GM12878 (cell line): ENCODE results near the gene ADK. TPM values are rescaled to one million over a fixed set of nuclear protein-coding genes. Genes with fewer than 3 reads are reported as not detected.

Source experiments
- ATAC-seq: fragments of 200-7000 bp; cut with Tn5 transposase; 3 replicates; pipeline ENCODE4 v1.9.1; 2020; ENCODE audit warnings: mild to moderate bottlenecking, moderate library complexity
- BruUV-seq: library from RNA; stranded (reverse); fragments of 400-500 nt; replicated peaks from 2 replicates; lab custom pipeline; 2021; lab: Mats Ljungman, UMichigan
- CTCF ChIA-PET: fragments of 300-600 bp; sonication (Branson Sonifier 250); formaldehyde crosslinking; extraction: SDS; loops from one replicate; lab custom pipeline; 2021; ENCODE audit warnings: inconsistent platforms; lab: Yijun Ruan, JAX
- POLR2A ChIA-PET: fragments of 350-600 bp; formaldehyde crosslinking; extraction: SDS; loops from one replicate; lab custom pipeline; 2021; ENCODE audit warnings: inconsistent platforms; lab: Charles Lee
- RAD21 ChIA-PET: fragments of 300-600 bp; sonication (Branson Sonifier 250); formaldehyde crosslinking; loops from one replicate; lab custom pipeline; 2023; ENCODE audit warnings: antibody characterized with exemption; ENCODE audit not compliant: unreplicated experiment; lab: Charles Lee
- SMC1A ChIA-PET: fragments of 300-600 bp; sonication (Branson Sonifier 250); formaldehyde crosslinking; loops from one replicate; lab custom pipeline; 2023; ENCODE audit not compliant: unreplicated experiment, uncharacterized antibody; lab: Charles Lee
- DNase-seq: peaks from one replicate; pipeline ENCODE4 v3.0.0-alpha.2; 2011; ENCODE audit warnings: low read depth, low spot score
- FAIRE-seq: peaks from 3 replicates; lab custom pipeline; 2011; peaks lifted over from hg19 to GRCh38; lab: Jason Lieb, UNC
- H2AFZ ChIP-seq: 2 replicates; pipeline ENCODE4 v1.6.0; 2011; ENCODE audit warnings: low read depth, low read length, control low read depth; ENCODE audit not compliant: control insufficient read depth
- H3K27ac ChIP-seq: 2 replicates; pipeline ENCODE4 v1.5.1; 2011; ENCODE audit warnings: control low read depth; ENCODE audit not compliant: control insufficient read depth, insufficient read depth
- H3K27me3 ChIP-seq, 2 experiments: replicated peaks in 1 of 2; 2 replicates each; pipeline versions ENCODE4 v1.6.0 to v1.6.1; 2011; ENCODE audit warnings: low read length in 1 of 2; ENCODE audit not compliant: control insufficient read depth in 2 of 2, insufficient read depth in 2 of 2
- H3K36me3 ChIP-seq, 2 experiments: 2 replicates each; pipeline ENCODE4 v1.5.1; 2011; ENCODE audit warnings: low read length in 1 of 2; ENCODE audit not compliant: control insufficient read depth in 2 of 2, insufficient read depth in 2 of 2
- H3K4me1 ChIP-seq: 2 replicates; pipeline ENCODE4 v1.6.1; 2011; ENCODE audit warnings: mild to moderate bottlenecking, low read length, moderate library complexity, mixed read lengths; ENCODE audit not compliant: control insufficient read depth, insufficient read depth
- H3K4me2 ChIP-seq: 2 replicates; pipeline ENCODE4 v1.6.0; 2011; ENCODE audit warnings: control low read depth; ENCODE audit not compliant: control insufficient read depth, insufficient read depth
- H3K4me3 ChIP-seq: fragments of 200-600 bp; sonication (generic); 2 replicates; pipeline ENCODE4 v1.5.1; 2016
- H3K79me2 ChIP-seq: 2 replicates; pipeline ENCODE4 v1.6.0; 2011; ENCODE audit warnings: low read length; ENCODE audit not compliant: control insufficient read depth, insufficient read depth
- H3K9ac ChIP-seq: 2 replicates; pipeline ENCODE4 v1.8.0; 2011; ENCODE audit warnings: low read length, control low read depth, mixed read lengths; ENCODE audit not compliant: control insufficient read depth, insufficient read depth
- H3K9me3 ChIP-seq: replicated peaks from 3 replicates; pipeline ENCODE4 v1.5.1; 2011; ENCODE audit warnings: mild to moderate bottlenecking, low read length; ENCODE audit not compliant: control insufficient read depth, insufficient read depth
- H4K20me1 ChIP-seq: 2 replicates; pipeline ENCODE4 v1.6.0; 2011; ENCODE audit not compliant: control insufficient read depth, insufficient read depth
- BRCA1 ChIP-seq: IDR thresholded peaks from 2 replicates; pipeline ENCODE4 v1.6.1; 2011; ENCODE audit warnings: low read depth, low read length, improper control_type of control experiment
- CBFB ChIP-seq: IDR thresholded peaks from 2 replicates; pipeline ENCODE4 v1.6.1; 2016; ENCODE audit warnings: antibody characterized with exemption, low read depth
- CBX3 ChIP-seq: fragments of 200-600 bp; sonication (generic); IDR thresholded peaks from 2 replicates; pipeline ENCODE4 v1.6.1; 2016; ENCODE audit warnings: low read depth, borderline replicate concordance
- CREM ChIP-seq: IDR thresholded peaks from 2 replicates; pipeline ENCODE4 v1.6.1; 2014; ENCODE audit warnings: antibody characterized with exemption, low read depth
- CTCF ChIP-seq, 3 experiments: IDR thresholded peaks in 2 of 3; conservative IDR thresholded peaks in 1 of 3; 2 replicates each; pipeline ENCODE4 v1.5.1; 2011; ENCODE audit warnings: low read depth in 3 of 3, low read length in 3 of 3, mild to moderate bottlenecking in 3 of 3, control low read depth in 2 of 3, moderate library complexity in 2 of 3, inconsistent platforms in 1 of 3, mixed read lengths in 1 of 3; ENCODE audit not compliant: control insufficient read depth in 2 of 3, insufficient read depth in 1 of 3; ENCODE audit errors: extremely low read depth in 1 of 3
- EED ChIP-seq: sonication (generic); IDR thresholded peaks from 2 replicates; pipeline ENCODE4 v1.6.1; 2016; ENCODE audit warnings: antibody characterized with exemption, low read depth
- IKZF1 ChIP-seq: fragments of 450-650 bp; conservative IDR thresholded peaks from 2 replicates; pipeline ENCODE4 v1.6.1; 2017; ENCODE audit warnings: antibody characterized with exemption, mild to moderate bottlenecking
- LARP7 ChIP-seq: fragments of 450-650 bp; IDR thresholded peaks from 2 replicates; pipeline ENCODE4 v1.6.1; 2017; ENCODE audit warnings: mild to moderate bottlenecking
- PAX8 ChIP-seq: fragments of 450-650 bp; IDR thresholded peaks from 2 replicates; pipeline ENCODE4 v1.6.1; 2017; ENCODE audit warnings: mild to moderate bottlenecking, moderate library complexity
- REST ChIP-seq: IDR thresholded peaks from 2 replicates; pipeline ENCODE4 v1.6.1; 2012; ENCODE audit warnings: mild to moderate bottlenecking, low read depth, low read length
- SIN3A ChIP-seq: IDR thresholded peaks from 2 replicates; pipeline ENCODE4 v1.6.1; 2012; ENCODE audit warnings: low read depth, low read length, improper control_type of control experiment
- SIX5 ChIP-seq: IDR thresholded peaks from 2 replicates; pipeline ENCODE4 v1.6.1; 2011; ENCODE audit warnings: mild to moderate bottlenecking, low read depth, low read length, moderate library complexity; ENCODE audit not compliant: severe bottlenecking
- SKIL ChIP-seq: fragments of 450-650 bp; IDR thresholded peaks from 2 replicates; pipeline ENCODE4 v1.6.1; 2017; ENCODE audit warnings: mild to moderate bottlenecking, low read depth, inconsistent platforms; ENCODE audit not compliant: poor library complexity, severe bottlenecking
- SUPT20H ChIP-seq: IDR thresholded peaks from 2 replicates; pipeline ENCODE4 v1.6.1; 2011; ENCODE audit warnings: low read depth, mild to moderate bottlenecking, low read length, moderate library complexity, borderline replicate concordance; ENCODE audit not compliant: control insufficient read depth
- TAF1 ChIP-seq: IDR thresholded peaks from 2 replicates; pipeline ENCODE4 v1.6.1; 2011; ENCODE audit warnings: mild to moderate bottlenecking, low read depth, low read length, borderline replicate concordance
- ZNF384 ChIP-seq: IDR thresholded peaks from 2 replicates; pipeline ENCODE4 v1.6.1; 2012; ENCODE audit warnings: low read depth, mild to moderate bottlenecking, low read length, improper control_type of control experiment, borderline replicate concordance
- ZNF622 ChIP-seq: fragments of 450-650 bp; IDR thresholded peaks from 2 replicates; pipeline ENCODE4 v1.6.1; 2017; ENCODE audit warnings: mild to moderate bottlenecking, inconsistent platforms
- WGBS: methylation state at CpG from one replicate; pipeline ENCODE4 v1.1.6; 2016; ENCODE audit warnings: low lambda C conversion rate; ENCODE audit not compliant: insufficient replicate concordance, insufficient coverage; ENCODE audit errors: missing lambda C conversion rate; 5-methylcytosine and 5-hydroxymethylcytosine counted together
- in situ Hi-C: fragments of 300-500 bp; cut with MboI; formaldehyde crosslinking; loops from 9 replicates; pipeline ENCODE4 v1.14.3; 2018; ENCODE audit warnings: mixed read lengths
- intact Hi-C: fragments of 100-400 bp; cut with micrococcal nuclease; formaldehyde crosslinking; loops from one replicate; pipeline ENCODE4 v1.14.2; 2022; ENCODE audit not compliant: unreplicated experiment
- polyA plus RNA-seq, 11 experiments: library from polyadenylated mRNA; depleted of rRNA in 4 of 11; unstranded in 6 of 11; stranded (reverse) in 5 of 11; fragments of >200 nt; fragmentation: Nextera tagmentation in 4 of 11; fragmentation: Illumina TruSeq in 1 of 11; extraction: Ambion mirVana in 4 of 11; extraction: Trizol in 1 of 11; gene quantifications; 1 replicate in 1 of 11; 2 replicates in 10 of 11; pipeline versions ENCODE4 v1.2.1 to v1.2.3, GENCODE V29; 2011 to 2016; ENCODE audit warnings: inconsistent platforms in 2 of 11, missing spikeins in 2 of 11, low read depth in 1 of 11
- total RNA-seq, 4 experiments: library from RNA; depleted of rRNA in 3 of 4; stranded (reverse); fragments of >200 nt in 3 of 4; fragmentation: Illumina TruSeq in 1 of 4; extraction: Trizol in 1 of 4; gene quantifications; 2 replicates each; pipeline versions ENCODE4 v1.2.1 to v1.2.3, GENCODE V29; 2013 to 2021

The ADK gene
- total and polyA plus RNA-seq, 10 of the 15 experiments (the other 5 are each of a cell fraction or from before 2014, with no cell fraction given): 42.0 to 151 (median 81.6) TPM

GRCh38 chr10:74365109-74365508 lies 214.1 kb downstream of the ADK start:
- CTCF ChIA-PET: interaction anchor here (0.6 to 1.5 kb wide), 5 partner anchors 10 to 871 kb away, joined by 3 to 4 read pairs (median 3); no protein-coding TSS in a partner anchor
- Histone ChIP-seq H3K9ac (no peak overlapping the region), H3K27me3 (no peaks in the 10 kb centered on the region), H3K4me3 (no peak overlapping the region), H3K4me2 (no peak overlapping the region), H3K79me2 (no peaks in the 10 kb centered on the region), H4K20me1 (no peaks in the 10 kb centered on the region), H3K9me3 (peaks cover 5% of the 10 kb centered on the region), H3K27ac (no peak overlapping the region), H3K36me3 (peaks cover 0 to 8% of the 10 kb centered on the region in 2 experiments; a peak in 2 of 4 replicates), H2AFZ (no peak overlapping the region), H3K4me1 (no peaks in the 10 kb centered on the region)
- DNase-seq (no peak), FAIRE-seq (no peak), ATAC-seq (no peak)
- SMC1A ChIA-PET: interaction anchor here (1.3 to 1.4 kb wide), 3 partner anchors 11 to 28 kb away, joined by 3 to 5 read pairs (median 5); no protein-coding TSS in a partner anchor
- 92% methylated on average over 3 of the region's 3 CpGs for WGBS
- POLR2A ChIA-PET: interaction anchor here (1.4 kb wide), 1 partner anchor 11 kb away, joined by 4 read pairs; no protein-coding TSS in a partner anchor
- in situ Hi-C loops: no loop called here
- BruUV-seq: no TSS peak
- RAD21 ChIA-PET: no interaction called here
- intact Hi-C loops: no loop called here
- no peak for TF ChIP-seq CBX3
- no peak for TF ChIP-seq CTCF (IDR thresholded peaks at IDR 0.05 in 2 of 3, conservative IDR thresholded peaks at IDR 0.05 in 1 of 3; ENCODE audit: control insufficient read depth in 2 of 3, extremely low read depth in 1 of 3, insufficient read depth in 1 of 3, low read depth in 3 of 3, low read length in 3 of 3)
- TF ChIP-seq SKIL: no peak
- TF ChIP-seq PAX8: no peak
- no peak for TF ChIP-seq LARP7
- no peak for TF ChIP-seq EED
- TF ChIP-seq SIX5: no peak
- no peak for TF ChIP-seq ZNF384
- TF ChIP-seq REST: no peak
- TF ChIP-seq CBFB: no peak
- no peak for TF ChIP-seq ZNF622
- TF ChIP-seq TAF1: no peak
- TF ChIP-seq SUPT20H: no peak
- no peak for TF ChIP-seq SIN3A
- TF ChIP-seq BRCA1: no peak
- TF ChIP-seq CREM: no peak
- TF ChIP-seq IKZF1: no peak
